SJCRH30 (cell line): ENCODE results near the gene NMRK2. TPM values are rescaled to one million over a fixed set of nuclear protein-coding genes. Genes with fewer than 3 reads are reported as not detected.
A peak's percentile ranks its signal among the peaks of the same experiment; 100 is the strongest.

ENCODE experiments used
- DNase-seq, 2 experiments: peaks; one replicate each; pipeline ENCODE4 v3.0.0-alpha.2; 2015 to 2020
- H3K27ac ChIP-seq: fragments of 250-450 bp; sonication (Bioruptor Pico); 2 replicates; pipeline ENCODE4 v1.5.1; 2020; ENCODE audit warnings: mild to moderate bottlenecking, moderate library complexity
- H3K27me3 ChIP-seq: fragments of 250-450 bp; sonication (Bioruptor Pico); 2 replicates; pipeline ENCODE4 v1.5.1; 2020; ENCODE audit warnings: mild to moderate bottlenecking, moderate library complexity
- H3K36me3 ChIP-seq: fragments of 250-450 bp; sonication (Bioruptor Pico); 2 replicates; pipeline ENCODE4 v1.5.1; 2020; ENCODE audit warnings: mild to moderate bottlenecking, moderate library complexity
- H3K4me1 ChIP-seq: fragments of 250-450 bp; sonication (Bioruptor Pico); 2 replicates; pipeline ENCODE4 v1.5.1; 2020; ENCODE audit warnings: mild to moderate bottlenecking, moderate library complexity
- H3K4me3 ChIP-seq: fragments of 250-450 bp; sonication (Bioruptor Pico); 2 replicates; pipeline ENCODE4 v1.5.1; 2020; ENCODE audit warnings: mild to moderate bottlenecking, moderate library complexity
- H3K9me3 ChIP-seq: fragments of 250-450 bp; sonication (Bioruptor Pico); replicated peaks from 2 replicates; pipeline ENCODE4 v1.5.1; 2020; ENCODE audit warnings: mild to moderate bottlenecking, moderate library complexity
- total RNA-seq: library from RNA; depleted of rRNA; stranded (reverse); fragments of >200 nt; shearing (Covaris generic); gene quantifications from 2 replicates; pipeline ENCODE4 v1.2.3, GENCODE V29; 2014; rRNA removed

The NMRK2 gene
- total RNA-seq, 1 experiment from 2014 or later, result 0.79 TPM

GRCh38 chr19:3987619-3988371, 54.9 kb downstream of the NMRK2 start:
- no peak overlapping the region for H3K4me3 ChIP-seq
- no peak overlapping the region for H3K27ac ChIP-seq
- no peaks in the 10 kb centered on the region for H3K9me3 ChIP-seq
- H3K36me3 ChIP-seq, result peaks cover 21% of the 10 kb centered on the region
- peaks cover 14% of the 10 kb centered on the region for H3K4me1 ChIP-seq
- DNase-seq, result peak; percentile 83 to 88
- H3K27me3 ChIP-seq, result no peaks in the 10 kb centered on the region

GRCh38 chr19:3990815-3991117, 57.9 kb downstream of the NMRK2 start:
- no peaks in the 10 kb centered on the region for H3K9me3 ChIP-seq
- no peak for DNase-seq
- no peaks in the 10 kb centered on the region for H3K36me3 ChIP-seq
- no peak overlapping the region for H3K4me3 ChIP-seq
- peaks cover 7% of the 10 kb centered on the region for H3K4me1 ChIP-seq
- H3K27ac ChIP-seq, result no peak overlapping the region
- H3K27me3 ChIP-seq, result no peaks in the 10 kb centered on the region

Other genes starting within 250 kb of the NMRK2 start
- gene PIP5K1C, start 232.6 kb upstream of the NMRK2 start, total RNA-seq, result 11.8 and 12.2 TPM in 2 replicates
- not detected in 2 replicates for gene TJP3, start 224.7 kb upstream of the NMRK2 start, total RNA-seq
- 15.0 and 15.2 TPM in 2 replicates for gene APBA3, start 171.4 kb upstream of the NMRK2 start, total RNA-seq
- 23.9 and 29.4 TPM in 2 replicates for gene MRPL54, start 170.4 kb upstream of the NMRK2 start, total RNA-seq
- gene RAX2, start 160.8 kb upstream of the NMRK2 start, total RNA-seq, result not detected in 2 replicates
- gene MATK, start 146.7 kb upstream of the NMRK2 start, total RNA-seq, result not detected in 2 replicates
- gene ZFR2, start 64.0 kb upstream of the NMRK2 start, total RNA-seq, result not detected in 2 replicates
- not detected in 2 replicates for gene ATCAY, start 52.4 kb upstream of the NMRK2 start, total RNA-seq
- gene DAPK3, start 38.0 kb downstream of the NMRK2 start, total RNA-seq, result 39.1 and 41.9 TPM in 2 replicates
- 1,658 and 1,674 TPM in 2 replicates for gene EEF2, start 52.4 kb downstream of the NMRK2 start, total RNA-seq
- gene PIAS4, start 74.7 kb downstream of the NMRK2 start, total RNA-seq, result 32.8 and 35.1 TPM in 2 replicates
- gene ZBTB7A, start 133.8 kb downstream of the NMRK2 start, total RNA-seq, result 8.2 and 8.6 TPM in 2 replicates
- gene MAP2K2, start 191.1 kb downstream of the NMRK2 start, total RNA-seq, result 118 and 122 TPM in 2 replicates
- gene CREB3L3, start 220.6 kb downstream of the NMRK2 start, total RNA-seq, result not detected in 2 replicates
- 11.3 and 14.0 TPM in 2 replicates for gene SIRT6, start 249.5 kb downstream of the NMRK2 start, total RNA-seq
- gene ANKRD24, start 249.6 kb downstream of the NMRK2 start, total RNA-seq, result 0.05 and 0.45 TPM in 2 replicates